Activated CD8-positive, alpha-beta T cell treated with anti-CD3 and anti-CD28 coated beads for 36 hours (primary cell): ENCODE results near the gene SERPIND1. TPM values are rescaled to one million over a fixed set of nuclear protein-coding genes. Genes with fewer than 3 reads are reported as not detected.

Experiments
- ATAC-seq: fragments of 200-7000 bp; cut with Tn5 transposase; one replicate; pipeline ENCODE4 v1.10.0; 2021; ENCODE audit warnings: mild to moderate bottlenecking, moderate library complexity
- CTCF ChIA-PET: fragments of 350-600 bp; sonication (Branson Sonifier 250); formaldehyde crosslinking; loops from one replicate; lab custom pipeline; 2021; ENCODE audit warnings: antibody characterized with exemption; lab: Charles Lee
- POLR2A ChIA-PET: fragments of 350-600 bp; sonication (Branson Sonifier 250); formaldehyde crosslinking; loops from one replicate; lab custom pipeline; 2021; ENCODE audit warnings: antibody characterized with exemption; lab: Charles Lee
- DNase-seq: peaks from one replicate; pipeline ENCODE4 v3.0.0-alpha.2; 2020
- H3K27ac Mint-ChIP-seq: one replicate; pipeline ENCODE4 v1.8.0; 2021; ENCODE audit warnings: mild to moderate bottlenecking, mixed read lengths
- H3K27me3 Mint-ChIP-seq: one replicate; pipeline ENCODE4 v1.8.0; 2021; ENCODE audit warnings: mixed read lengths
- H3K36me3 Mint-ChIP-seq: one replicate; pipeline ENCODE4 v1.8.0; 2021; ENCODE audit warnings: low read depth, mixed read lengths
- H3K4me1 Mint-ChIP-seq: one replicate; pipeline ENCODE4 v1.8.0; 2021; ENCODE audit warnings: low read depth, mixed read lengths
- H3K4me3 Mint-ChIP-seq: one replicate; pipeline ENCODE4 v1.8.0; 2021; ENCODE audit warnings: mild to moderate bottlenecking, moderate library complexity, mixed read lengths
- H3K9me3 Mint-ChIP-seq: one replicate; pipeline ENCODE4 v1.8.0; 2021; ENCODE audit warnings: mixed read lengths
- CTCF ChIP-seq: fragments of 200-600 bp; IDR thresholded peaks from one replicate; pipeline ENCODE4 v1.8.0; 2022; ENCODE audit warnings: antibody characterized with exemption, mild to moderate bottlenecking
- intact Hi-C: fragments of 100-400 bp; cut with micrococcal nuclease; formaldehyde crosslinking; loops from one replicate; pipeline ENCODE4 v1.10.0; 2022
- total RNA-seq, 2 experiments: library from RNA; stranded (reverse); gene quantifications; one replicate each; pipeline ENCODE4 v1.2.3, GENCODE V29; 2021

SERPIND1 gene
- total RNA-seq, 2 experiments from 2014 or later = not detected

DNA sequence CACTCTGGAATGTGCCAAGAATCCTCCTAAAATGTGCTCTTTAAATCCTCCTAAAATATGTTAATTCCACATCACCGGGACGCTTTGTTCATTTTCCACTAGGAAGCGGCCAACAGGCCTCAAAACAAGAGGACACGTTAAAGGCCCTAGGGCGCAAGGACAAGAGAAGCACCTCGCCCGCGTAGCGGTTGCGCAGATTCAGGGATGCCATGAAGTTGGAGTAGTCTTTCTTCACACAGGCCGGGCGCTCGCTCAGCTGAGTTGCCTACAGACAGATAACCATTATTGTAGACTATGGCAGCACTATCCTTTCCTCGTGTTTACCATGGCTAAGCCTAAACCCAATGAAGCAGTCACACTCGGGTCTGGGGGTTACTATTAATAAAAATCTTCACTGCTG is 29.5 kb upstream of the SERPIND1 start:
- POLR2A ChIA-PET = no interaction called here
- no peak for TF ChIP-seq CTCF
- ATAC-seq (no peak), DNase-seq (no peak)
- Mint-ChIP-seq H3K27ac (no peak overlapping the region), H3K4me3 (no peak overlapping the region), H3K9me3 (no peaks in the 10 kb centered on the region), H3K27me3 (no peaks in the 10 kb centered on the region), H3K4me1 (peaks cover 9% of the 10 kb centered on the region), H3K36me3 (peaks cover 27% of the 10 kb centered on the region)
- intact Hi-C loops = no loop called here
- CTCF ChIA-PET = no interaction called here

GRCh38 chr22:20745119-20745518 is 28.8 kb upstream of the SERPIND1 start:
- DNase-seq (no peak), ATAC-seq (no peak)
- ChIA-PET CTCF (no interaction called here), POLR2A (interaction anchor here (0.6 kb wide), 1 partner anchor 40 kb away, joined by 3 read pairs; no protein-coding TSS in a partner anchor)
- no peak overlapping the region for H3K27ac Mint-ChIP-seq
- no peaks in the 10 kb centered on the region for H3K27me3 Mint-ChIP-seq
- intact Hi-C loops = no loop called here
- H3K4me3 Mint-ChIP-seq = no peak overlapping the region
- no peaks in the 10 kb centered on the region for H3K9me3 Mint-ChIP-seq
- H3K4me1 Mint-ChIP-seq = peaks cover 12% of the 10 kb centered on the region
- H3K36me3 Mint-ChIP-seq = peaks cover 26% of the 10 kb centered on the region
- no peak for TF ChIP-seq CTCF

GRCh38 chr22:20746431-20747189 is 27.3 kb upstream of the SERPIND1 start:
- Mint-ChIP-seq H3K36me3 (peaks cover 14% of the 10 kb centered on the region), H3K9me3 (no peaks in the 10 kb centered on the region), H3K4me3 (no peak overlapping the region), H3K27ac (no peak overlapping the region), H3K4me1 (peaks cover 20% of the 10 kb centered on the region), H3K27me3 (no peaks in the 10 kb centered on the region)
- ChIA-PET POLR2A (interaction anchor here (0.6 kb wide), 1 partner anchor 83 kb away, joined by 3 read pairs; no protein-coding TSS in a partner anchor), CTCF (interaction anchor here (3.1 kb wide), 1 partner anchor 37 kb away, joined by 9 read pairs; no protein-coding TSS in a partner anchor)
- intact Hi-C loops = no loop called here
- DNase-seq = no peak
- no peak for TF ChIP-seq CTCF
- no peak for ATAC-seq

- Mint-ChIP-seq H3K4me1 (peaks cover 20% of the 10 kb centered on the region), H3K4me3 (no peak overlapping the region), H3K27me3 (no peaks in the 10 kb centered on the region), H3K27ac (no peak overlapping the region), H3K36me3 (peaks cover 9% of the 10 kb centered on the region), H3K9me3 (no peaks in the 10 kb centered on the region)
- POLR2A ChIA-PET = interaction anchor here (0.6 kb wide), 1 partner anchor 83 kb away, joined by 3 read pairs; no protein-coding TSS in a partner anchor
- DNase-seq (no peak), ATAC-seq (no peak)
- CTCF ChIA-PET = interaction anchor here (3.1 kb wide), 1 partner anchor 37 kb away, joined by 9 read pairs; no protein-coding TSS in a partner anchor
- TF ChIP-seq CTCF = no peak
- intact Hi-C loops = no loop called here
Observed at GRCh38 chr22:20747223-20747622, 26.7 kb upstream of the SERPIND1 start.

- Mint-ChIP-seq H3K4me1 (peaks cover 20% of the 10 kb centered on the region), H3K27ac (no peak overlapping the region), H3K9me3 (no peaks in the 10 kb centered on the region), H3K4me3 (no peak overlapping the region), H3K36me3 (peaks cover 9% of the 10 kb centered on the region), H3K27me3 (no peaks in the 10 kb centered on the region)
- CTCF ChIA-PET = interaction anchor here (3.1 kb wide), 1 partner anchor 36 kb away, joined by 9 read pairs; no protein-coding TSS in a partner anchor
- TF ChIP-seq CTCF = no peak
- POLR2A ChIA-PET = no interaction called here
- ATAC-seq (no peak), DNase-seq (no peak)
- intact Hi-C loops = no loop called here
Observed at GRCh38 chr22:20748082-20748481, 25.8 kb upstream of the SERPIND1 start.
